HG03521 (cell line): Measurements from ENCODE around the gene DDX1.
"Not testable (repeated sequence)": the region's sequence is repeated elsewhere in the genome, so short reads cannot be mapped to it uniquely, and the experiment has no call there.

Experiments used
- ATAC-seq: cut with Tn5 transposase; IDR thresholded peaks from one replicate; pipeline ENCODE4 v1.9.1; 2021; ENCODE audit warnings: mild to moderate bottlenecking, moderate library complexity; ENCODE audit not compliant: unreplicated experiment

Gene DDX1

DNA sequence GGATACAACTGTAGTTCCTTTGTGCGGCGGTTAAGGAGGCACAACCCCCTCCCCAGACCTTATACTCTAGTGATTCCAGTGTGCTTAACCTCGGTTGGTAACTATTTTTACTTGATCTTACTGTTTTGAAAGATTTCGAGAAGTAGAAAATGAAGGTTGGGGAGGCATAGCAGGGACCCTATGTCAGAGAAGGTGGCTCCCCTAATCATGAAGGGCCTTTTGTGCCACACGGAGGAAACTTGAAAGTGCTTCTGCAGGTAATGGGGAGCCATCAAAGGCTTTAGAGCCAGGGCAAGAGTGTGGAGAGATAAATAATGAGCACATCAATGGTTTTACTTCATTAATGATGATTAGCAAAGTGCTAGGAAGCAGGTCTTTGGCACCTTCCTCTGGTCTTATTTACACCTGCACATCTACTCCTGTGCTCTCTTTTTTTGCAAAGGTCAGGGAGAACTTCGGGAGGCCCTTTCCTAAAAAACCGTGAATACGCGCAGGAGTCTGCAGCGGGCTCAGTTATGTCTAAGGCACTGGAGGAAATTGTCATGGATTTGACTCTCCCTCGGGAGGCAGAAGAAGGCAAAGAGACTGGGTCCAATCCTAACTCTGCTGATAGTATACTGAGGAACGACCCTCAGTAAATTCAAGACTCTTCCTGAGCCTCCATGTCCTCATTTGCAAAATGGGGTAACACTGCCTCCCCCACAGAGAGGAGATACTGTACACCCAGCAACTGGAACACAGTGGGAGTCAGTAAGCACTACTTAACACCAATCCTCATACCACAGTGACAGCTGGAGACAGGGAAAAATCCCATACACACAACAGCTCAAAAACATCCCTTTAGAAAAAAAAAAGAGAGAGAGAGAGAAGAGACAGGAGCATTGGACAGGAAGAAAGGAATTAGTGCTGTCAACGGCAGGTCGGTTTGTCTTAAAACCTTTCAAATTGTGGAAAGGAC is 81.6 kb downstream of the DDX1 start:
- no peak for ATAC-seq

DNA sequence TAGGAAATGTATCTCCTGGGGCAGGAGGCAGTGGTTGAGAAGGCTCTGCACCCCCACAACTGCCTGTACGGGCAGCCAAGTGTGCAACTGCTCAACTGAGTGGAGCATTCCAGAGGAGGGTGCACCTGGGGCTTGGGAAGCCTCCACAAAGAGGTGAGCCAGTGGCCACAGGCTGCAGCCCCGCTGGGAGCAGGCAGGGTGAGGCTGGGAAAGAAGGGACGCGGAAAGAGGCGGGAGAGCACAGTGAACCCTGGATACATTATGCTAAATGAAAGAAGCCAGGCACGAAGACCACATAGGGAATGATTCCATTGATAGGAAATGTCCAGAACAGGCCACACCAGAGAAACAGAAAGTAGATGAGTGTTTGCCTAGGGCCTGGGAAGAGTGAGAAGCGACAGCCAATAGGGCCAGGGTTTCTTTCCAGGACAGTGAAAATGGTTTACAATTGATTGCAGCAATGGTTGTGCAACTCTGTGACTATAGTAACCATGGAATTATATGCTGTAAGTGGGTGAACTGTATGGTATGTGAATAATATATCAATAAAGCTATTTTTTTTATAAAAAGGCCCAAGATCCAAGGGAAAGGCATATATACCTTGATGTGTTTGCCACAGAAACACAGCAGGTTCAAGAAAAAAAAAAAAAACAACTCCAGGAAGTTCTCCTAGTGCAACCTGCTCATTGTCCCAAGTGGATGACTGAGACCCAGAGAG is 82.4 kb downstream of the DDX1 start:
- ATAC-seq: no peak

DNA sequence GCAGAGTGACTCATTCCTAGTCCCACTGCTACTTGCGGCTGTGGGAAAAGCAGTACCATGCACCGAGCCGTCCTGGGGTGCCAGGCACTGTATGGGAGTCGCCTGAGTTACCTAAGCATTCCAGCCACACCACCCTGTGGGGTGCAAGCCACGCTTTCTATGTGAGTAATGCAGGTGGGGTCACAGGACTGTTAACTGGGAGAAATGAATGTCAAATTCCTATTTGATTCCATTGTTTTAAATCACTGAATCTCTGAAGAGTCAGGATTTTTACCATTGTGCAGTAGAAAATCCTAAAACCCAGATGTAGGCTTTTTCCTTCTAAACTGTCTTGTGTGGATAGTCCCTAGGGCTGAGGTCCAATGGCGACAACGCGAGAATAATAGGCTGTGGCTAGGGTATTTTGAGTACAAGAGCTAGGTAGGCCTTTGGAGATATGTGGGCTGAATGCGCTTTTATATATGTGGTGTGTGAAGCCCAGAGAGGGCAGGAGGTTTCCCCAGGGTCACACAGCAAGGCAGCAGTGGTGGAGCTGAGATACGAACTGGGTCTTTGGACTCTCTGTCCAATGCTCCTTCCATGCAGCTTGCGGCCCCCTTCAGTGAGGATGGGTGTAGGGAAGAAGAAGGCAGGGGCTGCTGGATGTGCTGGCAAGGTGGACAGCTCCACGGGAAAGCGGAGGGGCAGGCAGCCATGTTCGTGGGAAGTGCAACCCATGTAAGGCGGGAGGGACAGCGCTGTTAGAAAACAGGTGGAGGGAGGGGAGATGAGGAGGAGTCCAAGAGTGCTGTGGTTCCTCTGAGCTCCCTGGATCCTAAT is 83.2 kb downstream of the DDX1 start:
- ATAC-seq: no peak

DNA sequence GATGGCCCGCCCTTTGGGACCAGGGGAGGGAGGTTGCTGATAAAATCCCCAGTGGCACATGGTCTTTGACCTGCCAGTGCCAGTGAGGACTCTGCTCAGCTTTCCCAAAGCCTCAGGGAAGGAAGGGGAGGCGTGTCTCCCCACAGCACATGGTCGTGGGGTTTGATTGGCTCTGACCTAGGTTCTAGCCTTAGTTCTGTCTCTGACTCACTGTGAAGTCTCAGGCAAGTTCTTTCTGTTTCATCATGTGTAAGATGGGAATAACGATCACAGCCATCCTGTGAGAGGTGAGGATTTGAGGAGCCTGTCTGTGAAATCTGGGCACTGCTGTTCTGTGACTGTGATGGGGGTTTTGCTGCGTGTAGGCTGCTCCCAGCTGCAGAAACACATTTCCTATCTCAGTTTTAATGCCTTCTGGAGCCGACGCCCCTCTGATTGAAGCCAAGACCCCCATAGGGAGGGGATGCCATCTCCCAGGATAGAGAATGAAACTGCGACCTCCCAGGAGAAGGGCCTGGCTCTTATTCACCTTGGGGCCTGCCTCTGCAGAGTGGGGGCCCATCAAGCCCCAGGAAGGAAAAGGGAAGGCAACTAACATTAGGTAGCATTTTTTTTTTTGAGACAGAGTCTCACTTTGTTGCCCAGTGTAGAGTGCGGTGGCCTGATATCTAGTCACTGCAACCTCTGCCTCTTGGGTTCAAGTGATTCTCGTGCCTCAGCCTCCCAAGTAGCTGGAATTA is 84.0 kb downstream of the DDX1 start:
- no peak for ATAC-seq

DNA sequence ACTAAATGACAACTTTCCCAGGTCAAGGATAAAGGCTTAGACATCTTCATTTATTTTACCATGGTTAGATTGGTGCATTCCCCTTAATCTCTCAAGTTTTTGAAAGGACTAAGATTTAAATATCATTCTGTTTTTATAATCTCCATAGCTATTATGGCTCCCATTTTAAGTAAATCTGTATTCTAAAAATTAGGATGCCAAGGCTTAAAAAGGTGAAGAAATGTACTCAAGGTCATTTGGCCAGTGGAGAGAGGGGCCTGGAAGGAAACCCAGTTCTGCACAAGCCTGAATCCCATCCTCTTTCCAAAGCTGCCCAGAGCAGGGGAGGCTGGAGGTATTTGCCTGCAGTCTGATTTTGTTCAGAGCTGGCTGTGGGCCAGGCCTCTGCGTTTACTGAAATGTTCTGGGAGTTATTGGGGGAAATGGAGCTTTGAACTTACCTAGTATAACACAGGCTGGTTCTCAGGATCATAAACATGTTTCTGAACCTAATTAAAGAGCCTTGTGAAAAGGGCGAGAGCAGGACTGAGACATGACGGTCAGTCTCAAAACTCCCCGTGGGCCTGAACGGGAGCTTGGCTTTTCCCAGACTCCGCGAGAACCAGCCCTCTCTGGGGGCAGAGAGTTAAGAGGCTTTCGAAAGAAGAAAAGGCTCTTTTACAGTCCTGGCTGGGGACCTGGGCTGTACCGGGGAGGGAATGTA is 85.6 kb downstream of the DDX1 start:
- no peak for ATAC-seq

DNA sequence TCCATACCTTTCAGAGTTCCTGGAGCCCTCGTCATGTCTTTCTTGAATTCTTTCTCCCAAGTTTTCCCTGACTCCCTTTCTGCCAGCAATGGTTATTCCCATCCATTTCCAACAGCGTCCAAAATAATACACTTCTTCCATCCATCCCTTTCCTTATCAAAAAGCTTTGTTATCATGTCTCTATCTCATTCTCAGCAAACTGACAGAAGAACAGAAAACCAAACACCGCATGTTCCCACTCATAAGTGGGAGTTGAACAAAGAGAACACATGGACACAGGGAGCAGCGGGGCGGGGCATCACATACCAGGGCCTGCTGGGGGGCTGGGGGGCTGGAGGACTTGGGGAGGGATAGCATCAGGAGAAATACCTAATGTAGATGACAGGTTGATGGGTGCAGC is 86.7 kb downstream of the DDX1 start:
- no peak for ATAC-seq

DNA sequence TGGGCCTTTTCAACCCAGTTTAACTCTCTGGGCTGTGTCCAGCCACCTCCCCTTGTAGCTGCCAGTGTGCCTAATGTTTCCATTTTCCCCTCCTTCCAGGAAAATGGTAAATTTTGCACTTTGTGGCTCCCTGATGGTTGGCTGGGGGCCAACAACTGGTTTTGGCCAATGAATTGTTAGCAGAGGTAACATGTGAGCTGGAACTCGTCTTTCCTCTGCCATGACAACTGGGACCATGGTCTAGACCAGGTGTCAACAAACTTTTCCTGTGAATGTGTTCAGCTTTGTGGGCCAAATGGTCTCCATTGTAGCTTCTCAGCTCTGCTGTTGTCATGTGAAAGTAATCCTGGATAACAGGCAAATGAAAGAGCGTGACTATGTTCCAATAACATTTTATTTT is 87.2 kb downstream of the DDX1 start:
- ATAC-seq: no peak

DNA sequence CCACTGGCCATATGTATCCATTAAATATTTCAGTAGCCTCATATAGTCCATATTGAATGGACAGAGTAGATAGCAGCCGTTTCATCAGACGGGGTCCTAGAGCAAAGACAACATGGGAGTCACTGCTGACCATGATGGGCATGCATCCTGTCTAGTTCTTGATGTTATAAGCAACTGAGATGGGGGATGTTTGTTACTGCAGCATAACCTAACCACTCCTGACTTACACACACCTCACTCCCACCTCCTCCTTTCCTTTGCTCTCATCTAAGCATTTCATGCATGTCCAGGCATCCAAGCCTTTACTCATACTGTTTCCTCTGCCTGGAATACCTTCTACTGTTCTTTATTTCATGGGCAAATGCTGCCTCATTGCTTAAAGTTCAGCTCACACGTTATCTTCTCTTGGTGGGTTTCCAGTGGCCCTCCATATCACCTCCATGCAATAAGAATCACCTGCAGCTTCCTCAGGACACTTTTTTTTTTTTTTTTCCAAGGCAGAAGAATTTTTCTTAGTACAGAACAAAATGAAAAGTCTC is 87.8 kb downstream of the DDX1 start:
- ATAC-seq: no peak

DNA sequence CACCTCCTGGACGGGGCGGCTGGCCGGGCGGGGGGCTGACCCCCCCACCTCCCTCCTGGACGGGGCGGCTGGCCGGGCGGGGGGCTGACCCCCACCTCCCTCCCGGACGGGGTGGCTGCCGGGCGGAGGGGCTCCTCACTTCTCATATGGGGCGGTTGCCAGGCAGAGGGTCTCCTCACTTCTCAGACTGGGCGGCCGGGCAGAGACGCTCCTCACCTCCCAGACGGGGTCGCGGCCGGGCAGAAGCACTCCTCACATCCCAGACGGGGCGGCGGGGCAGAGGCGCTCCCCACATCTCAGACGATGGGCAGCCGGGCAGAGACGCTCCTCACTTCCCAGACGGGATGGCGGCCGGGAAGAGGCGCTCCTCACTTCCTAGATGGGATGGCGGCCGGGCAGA is 88.5 kb downstream of the DDX1 start:
- not testable (repeated sequence) for ATAC-seq
